HepG2 (cell line): ENCODE data around the gene MYL2. TPM values are rescaled to one million over a fixed set of nuclear protein-coding genes. Genes with fewer than 3 reads are reported as not detected.
A peak's percentile ranks its signal among the peaks of the same experiment; 100 is the strongest.

ENCODE experiments used
- ATAC-seq: fragments of 200-7000 bp; cut with Tn5 transposase; 3 replicates; pipeline ENCODE4 v1.9.1; 2020; ENCODE audit warnings: mild to moderate bottlenecking, moderate library complexity
- BruUV-seq: library from RNA; stranded (reverse); fragments of 400-500 nt; replicated peaks from 2 replicates; lab custom pipeline; 2021; lab: Mats Ljungman, UMichigan
- CTCF ChIA-PET: fragments of 300-600 bp; formaldehyde crosslinking; extraction: SDS; loops from one replicate; lab custom pipeline; 2021; ENCODE audit warnings: low total read pairs, inconsistent platforms, low intra/inter-chr PET ratio; lab: Yijun Ruan, JAX
- POLR2A ChIA-PET: fragments of 350-600 bp; sonication (Branson Sonifier 250); formaldehyde crosslinking; loops from one replicate; lab custom pipeline; 2020; ENCODE audit warnings: antibody characterized with exemption, inconsistent platforms; lab: Yijun Ruan, JAX
- DNase-seq: peaks from one replicate; pipeline ENCODE4 v3.0.0-alpha.2; 2015; ENCODE audit warnings: low spot score
- FAIRE-seq: peaks from 3 replicates; lab custom pipeline; 2011; peaks lifted over from hg19 to GRCh38; lab: Jason Lieb, UNC
- H2AFZ ChIP-seq: one replicate; pipeline ENCODE4 v1.6.1; 2011; ENCODE audit warnings: low read length, inconsistent platforms
- H3K27ac ChIP-seq: fragments of 300-600 bp; 3 replicates; pipeline ENCODE4 v1.8.0; 2011; ENCODE audit warnings: mixed run types, mild to moderate bottlenecking, mixed read lengths, low read length, inconsistent platforms; ENCODE audit not compliant: insufficient read depth; ENCODE audit errors: extremely low read length
- H3K27me3 ChIP-seq, 2 experiments: fragments of 200-600 bp in 1 of 2; 2 replicates in 1 of 2; 3 replicates in 1 of 2; pipeline versions ENCODE4 v1.6.0 to v1.8.0; 2011; ENCODE audit warnings: low read length in 2 of 2, mild to moderate bottlenecking in 2 of 2, moderate library complexity in 2 of 2, inconsistent platforms in 1 of 2; ENCODE audit not compliant: insufficient read depth in 2 of 2, control insufficient read depth in 1 of 2
- H3K36me3 ChIP-seq, 2 experiments: fragments of 200-600 bp in 1 of 2; replicated peaks in 1 of 2; 2 replicates in 1 of 2; 3 replicates in 1 of 2; pipeline versions ENCODE4 v1.5.1 to v1.8.0; 2011; ENCODE audit warnings: low read length in 2 of 2, inconsistent platforms in 1 of 2; ENCODE audit not compliant: insufficient read depth in 2 of 2, control insufficient read depth in 1 of 2
- H3K4me1 ChIP-seq: 2 replicates; pipeline ENCODE4 v1.5.1; 2012; ENCODE audit warnings: low read length, inconsistent platforms; ENCODE audit not compliant: insufficient read depth
- H3K4me2 ChIP-seq: 2 replicates; pipeline ENCODE4 v1.6.0; 2011; ENCODE audit warnings: low read depth, low read length, inconsistent platforms
- H3K4me3 ChIP-seq, 3 experiments: fragments of 200-600 bp in 1 of 3; sonication (generic), shearing (Covaris generic) in 1 of 3; replicated peaks in 1 of 3; 2 replicates each; pipeline ENCODE4 v1.5.1; 2011 to 2016; ENCODE audit warnings: low read length in 3 of 3, inconsistent platforms in 2 of 3, low read depth in 2 of 3, mild to moderate bottlenecking in 2 of 3, control low read depth in 1 of 3, mixed read lengths in 1 of 3; ENCODE audit not compliant: insufficient read depth in 1 of 3
- H3K79me2 ChIP-seq: one replicate; pipeline ENCODE4 v1.6.1; 2011; ENCODE audit warnings: low read length, inconsistent platforms; ENCODE audit not compliant: insufficient read depth
- H3K9ac ChIP-seq: 2 replicates; pipeline ENCODE4 v1.6.0; 2011; ENCODE audit warnings: mild to moderate bottlenecking, low read depth, low read length, inconsistent platforms; ENCODE audit not compliant: insufficient read depth
- H3K9me3 ChIP-seq: 2 replicates; pipeline ENCODE4 v1.5.1; 2012; ENCODE audit warnings: mild to moderate bottlenecking, low read length
- H4K20me1 ChIP-seq: 2 replicates; pipeline ENCODE4 v1.6.0; 2011; ENCODE audit warnings: inconsistent platforms, mild to moderate bottlenecking, low read length, moderate library complexity; ENCODE audit not compliant: insufficient read depth
- FOXM1 ChIP-seq: sonication (generic); formaldehyde crosslinking; IDR thresholded peaks from 2 replicates; pipeline ENCODE4 v1.5.0; 2020; ENCODE audit warnings: missing genetic modification reagents
- NFKBIZ ChIP-seq: IDR thresholded peaks from 2 replicates; pipeline ENCODE4 v1.6.1; 2018; ENCODE audit warnings: missing genetic modification reagents, missing compliant biosample characterization
- RAD51 ChIP-seq: fragments of 450-650 bp; IDR thresholded peaks from 2 replicates; pipeline ENCODE4 v1.6.1; 2016; ENCODE audit warnings: borderline replicate concordance
- TRIM22 ChIP-seq: fragments of 450-650 bp; IDR thresholded peaks from 2 replicates; pipeline ENCODE4 v1.6.1; 2017
- ZNF790 ChIP-seq: sonication (generic); formaldehyde crosslinking; IDR thresholded peaks from 2 replicates; pipeline ENCODE4 v1.8.0; 2022; ENCODE audit warnings: missing genetic modification reagents, mild to moderate bottlenecking, borderline replicate concordance
- WGBS: methylation state at CpG from one replicate; pipeline ENCODE4 v1.1.6; 2017; ENCODE audit warnings: low lambda C conversion rate; 5-methylcytosine and 5-hydroxymethylcytosine counted together
- in situ Hi-C: cut with HindIII; loops from 2 replicates; pipeline ENCODE4 v1.10.0; 2017; ENCODE audit warnings: low pct_unique_long_range_greater_than_20kb; ENCODE audit not compliant: extremely low pct_ligation_motif_present
- intact Hi-C: fragments of 100-400 bp; cut with micrococcal nuclease; formaldehyde crosslinking; loops from one replicate; pipeline ENCODE4 v1.10.0; 2022; ENCODE audit not compliant: unreplicated experiment
- polyA plus RNA-seq, 8 experiments: library from polyadenylated mRNA; depleted of rRNA in 3 of 8; stranded (reverse) in 7 of 8; unstranded in 1 of 8; fragments of >200 nt; fragmentation: Illumina TruSeq in 4 of 8; extraction: Trizol in 4 of 8; gene quantifications; 2 replicates each; pipeline versions ENCODE4 v1.2.1 to v1.2.3, GENCODE V29; 2011 to 2016; ENCODE audit warnings: low read depth in 4 of 8, missing spikeins in 1 of 8, mixed read lengths in 1 of 8; ENCODE audit not compliant: insufficient read depth in 1 of 8
- total RNA-seq, 5 experiments: library from RNA; depleted of rRNA; stranded (reverse); fragments of >200 nt; fragmentation: Illumina TruSeq; extraction: Trizol; gene quantifications; 2 replicates each; pipeline ENCODE4 v1.2.3, GENCODE V29; 2016; ENCODE audit warnings: low read depth in 1 of 5
- TF ChIP-seq, protein P1 (sequence below): sonication (generic); formaldehyde crosslinking; IDR thresholded peaks from 2 replicates; pipeline ENCODE4 v1.9.0; 2021; ENCODE audit warnings: missing genetic modification reagents, mild to moderate bottlenecking, borderline replicate concordance

The MYL2 gene
- total and polyA plus RNA-seq, 2 of the 13 experiments (the other 11 are each of a cell fraction or from before 2014, with no cell fraction given), result not detected

GRCh38 chr12:110966081-110966760 lies 45.8 kb upstream of the MYL2 start:
- Histone ChIP-seq H3K36me3 (no peaks in the 10 kb centered on the region), H3K4me1 (no peaks in the 10 kb centered on the region), H3K9me3 (no peaks in the 10 kb centered on the region), H4K20me1 (no peaks in the 10 kb centered on the region), H3K27me3 (peaks cover 3 to 28% of the 10 kb centered on the region in 2 experiments; a peak in 4 of 5 replicates), H3K27ac (no peak overlapping the region), H3K4me3 (no peak overlapping the region), H3K4me2 (no peak overlapping the region), H3K9ac (no peak overlapping the region), H3K79me2 (no peaks in the 10 kb centered on the region), H2AFZ (no peak overlapping the region)
- TF ChIP-seq FOXM1 (no peak), TRIM22 (no peak), NFKBIZ (CRISPR knock-in tag) (no peak), ZNF790 (CRISPR knock-in tag) (no peak)
- BruUV-seq, result no TSS peak
- in situ Hi-C loops (no loop called here), intact Hi-C loops (no loop called here)
- POLR2A ChIA-PET, result no interaction called here
- WGBS, result 59% methylated on average over 22 of the region's 23 CpGs
- CTCF ChIA-PET, result no interaction called here
- FAIRE-seq (no peak), ATAC-seq (no peak), DNase-seq (no peak)

GRCh38 chr12:110965574-110965973 lies 45.2 kb upstream of the MYL2 start:
- H3K27me3 ChIP-seq, result peaks cover 3 to 28% of the 10 kb centered on the region in 2 experiments; a peak in 4 of 5 replicates
- BruUV-seq, result no TSS peak

More at GRCh38 chr12:110965574-110965973, 45.2 kb upstream of the MYL2 start:
- Histone ChIP-seq H2AFZ (no peak overlapping the region), H3K27ac (no peak overlapping the region), H3K36me3 (no peaks in the 10 kb centered on the region), H3K79me2 (no peaks in the 10 kb centered on the region), H3K9me3 (no peaks in the 10 kb centered on the region), H4K20me1 (no peaks in the 10 kb centered on the region), H3K4me2 (no peak overlapping the region), H3K9ac (no peak overlapping the region), H3K4me3 (no peak overlapping the region), H3K4me1 (no peaks in the 10 kb centered on the region)
- ChIA-PET CTCF (no interaction called here), POLR2A (no interaction called here)
- FAIRE-seq (no peak), DNase-seq (no peak), ATAC-seq (no peak)
- intact Hi-C loops, result no loop called here
- peak; percentile 58; the same call in 1 of the 2 replicates for TF ChIP-seq RAD51
- TF ChIP-seq, protein P1, sequence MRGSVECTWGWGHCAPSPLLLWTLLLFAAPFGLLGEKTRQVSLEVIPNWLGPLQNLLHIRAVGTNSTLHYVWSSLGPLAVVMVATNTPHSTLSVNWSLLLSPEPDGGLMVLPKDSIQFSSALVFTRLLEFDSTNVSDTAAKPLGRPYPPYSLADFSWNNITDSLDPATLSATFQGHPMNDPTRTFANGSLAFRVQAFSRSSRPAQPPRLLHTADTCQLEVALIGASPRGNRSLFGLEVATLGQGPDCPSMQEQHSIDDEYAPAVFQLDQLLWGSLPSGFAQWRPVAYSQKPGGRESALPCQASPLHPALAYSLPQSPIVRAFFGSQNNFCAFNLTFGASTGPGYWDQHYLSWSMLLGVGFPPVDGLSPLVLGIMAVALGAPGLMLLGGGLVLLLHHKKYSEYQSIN, result no peak
- in situ Hi-C loops, result no loop called here
- 49% methylated on average over 12 of the region's 12 CpGs for WGBS
